Naive thymus-derived CD4-positive, alpha-beta T cell (primary cell): ENCODE measurements around the gene TMEM117. TPM values are rescaled to one million over a fixed set of nuclear protein-coding genes. Genes with fewer than 3 reads are reported as not detected.

Experiments
- ATAC-seq: fragments of 150-1000 bp; cut with Tn5 transposase; 2 replicates; pipeline ENCODE4 v1.10.0; 2021; ENCODE audit warnings: mild to moderate bottlenecking, moderate library complexity
- CTCF ChIA-PET: fragments of 350-600 bp; sonication (Branson Sonifier 250); formaldehyde crosslinking; loops from one replicate; lab custom pipeline; 2021; ENCODE audit warnings: antibody characterized with exemption; lab: Charles Lee
- POLR2A ChIA-PET: fragments of 350-600 bp; sonication (Branson Sonifier 250); formaldehyde crosslinking; loops from one replicate; lab custom pipeline; 2021; ENCODE audit warnings: antibody characterized with exemption, inconsistent platforms; lab: Charles Lee
- DNase-seq, 9 donors: peaks; one replicate each; pipeline versions ENCODE4 v3.0.0 to v3.0.0-alpha.2; 2020 to 2022; ENCODE audit warnings: mixed read lengths in 1 of 9
- H3K27ac ChIP-seq: one replicate; pipeline ENCODE4 v1.7.0; 2013; ENCODE audit warnings: mild to moderate bottlenecking, low read depth, low read length, moderate library complexity
- H3K27me3 ChIP-seq, 2 donors: one replicate each; pipeline ENCODE4 v1.7.0; 2013; ENCODE audit warnings: low read length in 2 of 2, mild to moderate bottlenecking in 2 of 2, moderate library complexity in 2 of 2; ENCODE audit not compliant: control insufficient read depth in 2 of 2, insufficient read depth in 2 of 2
- H3K36me3 ChIP-seq, 3 experiments: 1 replicate in 2 of 3; 2 replicates in 1 of 3; pipeline ENCODE4 v1.7.0; 2013; ENCODE audit warnings: low read length in 3 of 3, mild to moderate bottlenecking in 3 of 3, moderate library complexity in 1 of 3; ENCODE audit not compliant: insufficient read depth in 3 of 3, control insufficient read depth in 2 of 3
- H3K4me1 ChIP-seq, 2 donors: one replicate each; pipeline ENCODE4 v1.7.0; 2013; ENCODE audit warnings: low read length in 2 of 2, mild to moderate bottlenecking in 2 of 2, moderate library complexity in 1 of 2; ENCODE audit not compliant: control insufficient read depth in 2 of 2, insufficient read depth in 2 of 2
- H3K4me3 ChIP-seq: 2 replicates; pipeline ENCODE4 v1.7.0; 2013; ENCODE audit warnings: mild to moderate bottlenecking, low read length
- H3K9me3 ChIP-seq, 3 experiments: 1 replicate in 2 of 3; 2 replicates in 1 of 3; pipeline ENCODE4 v1.7.0; 2013; ENCODE audit warnings: low read length in 3 of 3; ENCODE audit not compliant: control insufficient read depth in 2 of 3
- H3K27ac Mint-ChIP-seq, 9 donors: one replicate each; pipeline ENCODE4 v1.8.0; 2020 to 2022; ENCODE audit warnings: mixed read lengths in 9 of 9, mild to moderate bottlenecking in 8 of 9, moderate library complexity in 5 of 9, inconsistent platforms in 2 of 9
- H3K27me3 Mint-ChIP-seq, 5 donors: one replicate each; pipeline ENCODE4 v1.8.0; 2021 to 2022; ENCODE audit warnings: mixed read lengths in 5 of 5, mild to moderate bottlenecking in 1 of 5
- H3K36me3 Mint-ChIP-seq, 5 donors: one replicate each; pipeline ENCODE4 v1.8.0; 2020 to 2022; ENCODE audit warnings: mixed read lengths in 5 of 5, mild to moderate bottlenecking in 3 of 5, inconsistent platforms in 1 of 5
- H3K4me1 Mint-ChIP-seq, 7 donors: one replicate each; pipeline ENCODE4 v1.8.0; 2020 to 2022; ENCODE audit warnings: mixed read lengths in 7 of 7, mild to moderate bottlenecking in 3 of 7, inconsistent platforms in 1 of 7
- H3K4me3 Mint-ChIP-seq, 10 donors: one replicate each; pipeline ENCODE4 v1.8.0; 2020 to 2022; ENCODE audit warnings: mild to moderate bottlenecking in 10 of 10, mixed read lengths in 10 of 10, moderate library complexity in 6 of 10, inconsistent platforms in 2 of 10
- H3K9me3 Mint-ChIP-seq, 11 donors: one replicate each; pipeline ENCODE4 v1.8.0; 2020 to 2022; ENCODE audit warnings: mixed read lengths in 11 of 11, mild to moderate bottlenecking in 4 of 11, inconsistent platforms in 1 of 11, moderate library complexity in 1 of 11
- intact Hi-C, 2 donors: fragments of 100-400 bp; cut with micrococcal nuclease; formaldehyde crosslinking; loops; one replicate each; pipeline ENCODE4 v1.15.1; 2023
- polyA plus RNA-seq, 2 donors: library from polyadenylated mRNA; unstranded; fragments of 300-500 nt; fragmentation: Illumina TruSeq; gene quantifications; one replicate each; pipeline ENCODE4 v1.2.3, GENCODE V29; 2021
- total RNA-seq, 6 experiments: library from RNA in 5 of 6; stranded (reverse) in 5 of 6; gene quantifications; 1 replicate in 5 of 6; 2 replicates in 1 of 6; pipeline ENCODE4 v1.2.3 and lab custom pipeline; 2021 to 2026

Gene TMEM117
- total and polyA plus RNA-seq, 7 experiments from 2014 or later = 0.31 to 6.6 (median 4.2) TPM

DNA sequence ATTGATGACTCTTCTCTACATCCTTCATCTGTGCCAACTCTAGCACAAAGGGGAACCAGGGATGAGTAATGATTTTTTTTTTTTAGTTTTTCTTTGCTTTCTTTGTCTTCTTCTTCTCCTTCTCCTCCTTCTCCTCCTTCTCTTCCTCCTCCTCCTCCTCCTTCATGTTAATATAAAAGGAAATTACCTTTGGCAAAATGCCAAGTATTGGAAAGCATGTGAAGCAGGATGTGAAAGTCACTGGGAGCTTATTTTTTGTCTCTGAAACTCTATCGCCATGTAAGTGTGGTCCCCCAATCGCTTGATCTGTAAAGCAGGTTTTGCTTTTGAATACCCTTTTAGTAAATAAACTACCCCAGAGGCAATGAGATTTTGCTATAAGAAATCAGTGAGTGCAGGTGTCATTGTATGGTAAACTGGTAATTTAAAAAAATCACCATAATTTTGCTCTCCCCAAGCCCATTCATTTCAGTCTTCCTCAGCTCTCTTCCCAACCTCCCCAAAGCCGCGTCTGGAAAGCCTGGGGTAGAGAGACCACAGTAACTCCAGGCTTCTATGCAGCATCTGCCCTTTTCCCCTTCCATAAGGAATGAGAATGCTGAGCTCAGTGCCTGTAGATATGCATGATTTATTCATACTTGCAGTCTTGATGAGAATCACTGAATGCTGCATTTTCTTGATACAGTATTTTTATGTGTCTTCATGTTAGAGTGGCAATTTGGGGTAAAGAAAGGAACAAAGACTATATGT, 388.7 kb downstream of the TMEM117 start:
- Histone ChIP-seq H3K27ac (no peak overlapping the region), H3K27me3 (no peaks in the 10 kb centered on the region), H3K36me3 (no peaks in the 10 kb centered on the region), H3K4me1 (no peaks in the 10 kb centered on the region), H3K4me3 (no peak overlapping the region), H3K9me3 (no peaks in the 10 kb centered on the region)
- peaks cover 0 to 10% (median 0%) of the 10 kb centered on the region in 11 donors for H3K9me3 Mint-ChIP-seq
- intact Hi-C loops = no loop called here
- POLR2A ChIA-PET = no interaction called here
- H3K27ac Mint-ChIP-seq = no peak overlapping the region
- no peaks in the 10 kb centered on the region for H3K4me1 Mint-ChIP-seq
- CTCF ChIA-PET = no interaction called here
- H3K4me3 Mint-ChIP-seq = no peak overlapping the region
- no peak for ATAC-seq
- DNase-seq = no peak
- H3K27me3 Mint-ChIP-seq = no peaks in the 10 kb centered on the region
- peaks cover 0 to 9% (median 0%) of the 10 kb centered on the region in 5 donors for H3K36me3 Mint-ChIP-seq

DNA sequence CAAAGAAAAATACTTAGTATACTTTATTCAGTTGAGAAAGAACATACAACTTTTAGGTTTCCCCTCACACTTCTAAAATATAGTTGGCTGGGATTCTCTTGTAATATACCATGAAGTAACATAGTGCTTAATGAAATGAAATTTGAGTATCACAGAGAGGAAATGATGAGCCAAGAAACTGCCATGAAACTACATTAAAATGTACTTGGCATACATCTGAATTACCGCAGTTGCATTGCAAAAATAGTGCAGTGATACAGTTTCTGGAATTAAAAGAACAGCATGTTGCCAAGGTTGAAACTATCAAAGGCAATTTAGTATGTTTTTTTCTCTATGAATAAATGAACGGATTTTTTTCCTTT, 389.2 kb downstream of the TMEM117 start:
- no peak overlapping the region for H3K4me3 ChIP-seq
- no peaks in the 10 kb centered on the region for H3K9me3 ChIP-seq
- CTCF ChIA-PET = no interaction called here
- no peaks in the 10 kb centered on the region for H3K4me1 Mint-ChIP-seq
- no peak overlapping the region for H3K27ac Mint-ChIP-seq
- POLR2A ChIA-PET = no interaction called here
- peaks cover 0 to 9% (median 0%) of the 10 kb centered on the region in 5 donors for H3K36me3 Mint-ChIP-seq
- peaks cover 0 to 5% (median 0%) of the 10 kb centered on the region in 11 donors for H3K9me3 Mint-ChIP-seq
- no peak for DNase-seq
- H3K36me3 ChIP-seq = no peaks in the 10 kb centered on the region
- no peaks in the 10 kb centered on the region for H3K4me1 ChIP-seq
- H3K27me3 ChIP-seq = no peaks in the 10 kb centered on the region
- intact Hi-C loops = no loop called here
- H3K27ac ChIP-seq = no peak overlapping the region
- no peaks in the 10 kb centered on the region for H3K27me3 Mint-ChIP-seq
- no peak overlapping the region for H3K4me3 Mint-ChIP-seq
- ATAC-seq = no peak

DNA sequence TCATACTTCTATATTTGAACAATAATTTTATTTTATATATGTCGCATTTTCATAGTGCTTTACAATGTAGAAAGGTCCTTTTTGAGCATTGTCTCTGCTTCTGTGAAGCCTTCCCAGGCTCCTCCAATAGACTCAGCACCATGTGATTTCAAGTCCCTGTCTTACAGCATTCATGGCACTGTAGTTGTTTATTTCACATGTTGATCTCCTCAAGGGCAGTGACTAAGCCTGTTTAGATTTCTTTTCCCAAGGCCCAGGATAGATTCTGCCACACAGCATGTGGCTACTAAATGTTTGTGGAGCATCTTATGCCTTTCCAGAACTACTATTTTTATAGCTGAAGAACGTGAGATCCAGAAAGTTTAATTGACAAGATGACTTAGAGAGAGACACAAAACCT, 391.7 kb downstream of the TMEM117 start:
- H3K36me3 Mint-ChIP-seq = peaks cover 0 to 4% (median 0%) of the 10 kb centered on the region in 5 donors
- ChIA-PET POLR2A (no interaction called here), CTCF (no interaction called here)
- H3K4me1 Mint-ChIP-seq = no peaks in the 10 kb centered on the region
- H3K4me3 ChIP-seq = no peak overlapping the region
- H3K9me3 Mint-ChIP-seq = peaks cover 0 to 4% (median 0%) of the 10 kb centered on the region in 11 donors
- no peak for DNase-seq
- H3K27ac ChIP-seq = no peak overlapping the region
- no peak for ATAC-seq
- intact Hi-C loops = no loop called here
- H3K4me3 Mint-ChIP-seq = no peak overlapping the region
- H3K4me1 ChIP-seq = no peaks in the 10 kb centered on the region
- no peaks in the 10 kb centered on the region for H3K9me3 ChIP-seq
- H3K27ac Mint-ChIP-seq = peak overlapping the region in 1 of 9 donors; percentile 37
- H3K27me3 Mint-ChIP-seq = no peaks in the 10 kb centered on the region
- H3K36me3 ChIP-seq = no peaks in the 10 kb centered on the region
- no peaks in the 10 kb centered on the region for H3K27me3 ChIP-seq

DNA sequence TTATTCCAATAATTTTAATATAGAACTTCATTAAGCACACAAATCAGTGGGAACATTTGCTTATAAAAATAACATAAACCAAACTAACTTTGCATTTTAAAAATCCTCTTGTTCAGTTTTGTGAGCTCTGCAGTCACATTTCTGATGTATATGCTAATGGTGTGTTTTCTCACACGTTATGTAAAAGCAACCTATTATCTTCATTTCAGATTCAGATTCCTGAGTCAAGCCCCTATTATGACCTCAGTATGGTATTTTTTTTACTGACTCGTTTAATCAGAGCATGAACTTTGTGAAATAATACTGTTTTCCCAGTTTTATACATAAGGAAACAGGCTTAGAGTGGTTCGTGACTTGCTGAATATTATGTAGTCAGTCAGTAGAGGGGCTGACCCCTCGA, 394.0 kb downstream of the TMEM117 start:
- no peak overlapping the region for H3K4me3 ChIP-seq
- ChIA-PET POLR2A (no interaction called here), CTCF (no interaction called here)
- Mint-ChIP-seq H3K4me1 (no peaks in the 10 kb centered on the region), H3K36me3 (peaks cover 0 to under 1% (median 0%) of the 10 kb centered on the region in 5 donors), H3K27me3 (no peaks in the 10 kb centered on the region), H3K4me3 (no peak overlapping the region), H3K27ac (no peak overlapping the region), H3K9me3 (no peaks in the 10 kb centered on the region)
- no peak for ATAC-seq
- no peaks in the 10 kb centered on the region for H3K9me3 ChIP-seq
- H3K27ac ChIP-seq = no peak overlapping the region
- no peaks in the 10 kb centered on the region for H3K27me3 ChIP-seq
- intact Hi-C loops = no loop called here
- no peaks in the 10 kb centered on the region for H3K4me1 ChIP-seq
- no peaks in the 10 kb centered on the region for H3K36me3 ChIP-seq
- no peak for DNase-seq

DNA sequence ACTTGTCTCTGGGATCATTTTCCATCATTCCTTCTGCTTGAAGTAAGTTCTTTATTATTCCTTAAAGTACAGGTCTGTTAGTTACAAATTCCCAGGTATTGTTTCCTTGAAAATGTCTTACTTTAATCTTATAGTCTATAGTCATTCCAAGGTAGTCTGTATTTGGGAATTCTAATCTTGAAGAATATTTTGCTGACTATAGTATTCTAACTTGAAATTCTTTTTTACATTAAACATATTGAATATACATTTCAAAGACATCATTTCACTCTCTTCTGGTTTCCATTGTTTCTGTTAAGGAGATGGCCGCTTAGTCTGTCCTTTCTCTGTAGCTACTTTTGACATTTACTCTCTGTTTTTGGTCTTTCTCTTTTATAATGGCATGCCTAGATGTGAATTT, 399.8 kb downstream of the TMEM117 start:
- Mint-ChIP-seq H3K4me3 (no peak overlapping the region), H3K27me3 (no peaks in the 10 kb centered on the region), H3K27ac (no peak overlapping the region), H3K36me3 (peaks cover 0 to 4% (median 0%) of the 10 kb centered on the region in 5 donors), H3K9me3 (no peaks in the 10 kb centered on the region), H3K4me1 (no peaks in the 10 kb centered on the region)
- no peaks in the 10 kb centered on the region for H3K9me3 ChIP-seq
- no peak overlapping the region for H3K4me3 ChIP-seq
- no peak for DNase-seq
- ChIA-PET POLR2A (no interaction called here), CTCF (no interaction called here)
- ATAC-seq = no peak
- H3K36me3 ChIP-seq = no peaks in the 10 kb centered on the region
- H3K4me1 ChIP-seq = no peaks in the 10 kb centered on the region
- no peaks in the 10 kb centered on the region for H3K27me3 ChIP-seq
- H3K27ac ChIP-seq = no peak overlapping the region
- intact Hi-C loops = no loop called here

DNA sequence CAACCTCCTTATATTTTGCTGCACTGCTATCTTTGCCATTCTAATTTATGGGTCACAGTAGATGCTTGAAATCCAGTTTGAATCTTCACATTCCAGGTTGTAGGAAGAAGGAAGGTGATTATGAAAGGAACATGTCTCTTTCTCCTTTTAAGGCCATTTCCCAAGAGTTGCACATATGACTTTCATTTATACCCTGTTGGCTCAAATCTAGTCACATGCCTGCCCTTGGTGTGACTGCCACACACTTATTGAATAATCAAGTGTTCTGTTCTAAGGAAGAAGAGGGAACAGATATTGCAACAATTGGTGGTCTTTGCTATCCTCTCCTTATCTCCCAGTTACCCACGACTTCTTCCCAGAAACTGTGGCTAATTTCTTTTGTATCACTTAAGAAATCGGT, 404.3 kb downstream of the TMEM117 start:
- H3K4me3 Mint-ChIP-seq = no peak overlapping the region

DNA sequence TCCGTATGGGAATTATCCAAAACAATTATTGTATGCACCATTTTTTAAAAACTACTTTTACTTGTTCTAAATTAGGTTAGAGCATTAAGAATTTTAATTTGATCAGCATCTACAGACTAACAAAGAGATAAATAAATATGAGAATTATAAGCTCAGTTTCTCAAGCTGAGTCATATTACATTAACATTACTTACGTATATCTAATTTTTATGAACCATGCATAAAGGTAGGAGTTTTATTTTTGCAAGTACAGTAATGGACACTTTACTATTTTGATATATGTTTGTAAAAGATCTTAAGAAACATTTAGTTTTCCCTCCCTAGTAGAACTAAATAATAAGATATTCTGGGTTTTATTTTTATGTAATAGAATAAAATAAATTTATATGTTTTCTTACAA, 410.1 kb downstream of the TMEM117 start:
- ChIA-PET CTCF (no interaction called here), POLR2A (no interaction called here)
- ATAC-seq = no peak

More for the DNA sequence above, 404.3 kb downstream of the TMEM117 start:
- H3K4me3 ChIP-seq = no peak overlapping the region
- Mint-ChIP-seq H3K27me3 (no peaks in the 10 kb centered on the region), H3K36me3 (peaks cover 0 to 10% (median 5%) of the 10 kb centered on the region in 5 donors), H3K9me3 (peaks cover 0 to 4% (median 0%) of the 10 kb centered on the region in 11 donors), H3K4me1 (no peaks in the 10 kb centered on the region), H3K27ac (no peak overlapping the region)
- no peak overlapping the region for H3K27ac ChIP-seq
- intact Hi-C loops = no loop called here
- H3K36me3 ChIP-seq = no peaks in the 10 kb centered on the region
- ChIA-PET POLR2A (no interaction called here), CTCF (no interaction called here)
- no peak for ATAC-seq
- H3K9me3 ChIP-seq = no peaks in the 10 kb centered on the region
- DNase-seq = no peak
- no peaks in the 10 kb centered on the region for H3K27me3 ChIP-seq
- no peaks in the 10 kb centered on the region for H3K4me1 ChIP-seq

More for the DNA sequence above, 410.1 kb downstream of the TMEM117 start:
- intact Hi-C loops = no loop called here
- no peak overlapping the region for H3K27ac ChIP-seq
- no peaks in the 10 kb centered on the region for H3K4me1 Mint-ChIP-seq
- no peak for DNase-seq
- no peaks in the 10 kb centered on the region for H3K36me3 ChIP-seq
- no peaks in the 10 kb centered on the region for H3K27me3 ChIP-seq
- H3K9me3 ChIP-seq = no peaks in the 10 kb centered on the region
- H3K9me3 Mint-ChIP-seq = peaks cover 0 to 17% (median 7%) of the 10 kb centered on the region in 11 donors
- H3K27ac Mint-ChIP-seq = no peak overlapping the region
- no peak overlapping the region for H3K4me3 ChIP-seq
- H3K4me3 Mint-ChIP-seq = no peak overlapping the region
- no peaks in the 10 kb centered on the region for H3K4me1 ChIP-seq
- H3K36me3 Mint-ChIP-seq = peaks cover 0 to 31% (median 12%) of the 10 kb centered on the region in 5 donors
- no peaks in the 10 kb centered on the region for H3K27me3 Mint-ChIP-seq
